Natural killer cell (primary cell): ENCODE measurements around the gene PPP1R14C. TPM values are rescaled to one million over a fixed set of nuclear protein-coding genes. Genes with fewer than 3 reads are reported as not detected.
A peak's percentile ranks its signal among the peaks of the same experiment; 100 is the strongest.

Experiments used
- ATAC-seq, 3 donors: fragments of 150-1000 bp in 2 of 3; fragments of 200-7000 bp in 1 of 3; cut with Tn5 transposase; 1 replicate in 1 of 3; 2 replicates in 2 of 3; pipeline ENCODE4 v1.10.0; 2021; ENCODE audit warnings: mild to moderate bottlenecking in 2 of 3, moderate library complexity in 2 of 3
- DNase-seq, 2 donors: peaks; one replicate each; pipeline versions ENCODE4 v3.0.0 to v3.0.0-alpha.2; 2013 to 2021; ENCODE audit warnings: mixed read lengths in 1 of 2
- H3K27ac ChIP-seq: one replicate; pipeline ENCODE4 v1.5.1; 2013; ENCODE audit warnings: mild to moderate bottlenecking, low read length
- H3K27me3 ChIP-seq: one replicate; pipeline ENCODE4 v1.6.1; 2013; ENCODE audit warnings: low read length; ENCODE audit not compliant: control insufficient read depth, insufficient read depth
- H3K36me3 ChIP-seq: one replicate; pipeline ENCODE4 v1.6.1; 2013; ENCODE audit warnings: low read length; ENCODE audit not compliant: control insufficient read depth, insufficient read depth
- H3K4me1 ChIP-seq: one replicate; pipeline ENCODE4 v1.6.1; 2013; ENCODE audit warnings: low read length; ENCODE audit not compliant: control insufficient read depth, insufficient read depth
- H3K4me3 ChIP-seq: one replicate; pipeline ENCODE4 v1.5.1; 2013; ENCODE audit warnings: low read length
- H3K9me3 ChIP-seq: one replicate; pipeline ENCODE4 v1.6.1; 2013; ENCODE audit warnings: low read length; ENCODE audit not compliant: control insufficient read depth, insufficient read depth
- H3K27ac Mint-ChIP-seq, 2 donors: one replicate each; pipeline ENCODE4 v1.8.0; 2022; ENCODE audit warnings: mild to moderate bottlenecking in 2 of 2, mixed read lengths in 2 of 2, moderate library complexity in 1 of 2
- H3K27me3 Mint-ChIP-seq, 2 donors: one replicate each; pipeline ENCODE4 v1.8.0; 2022; ENCODE audit warnings: low read depth in 2 of 2, mixed read lengths in 2 of 2
- H3K36me3 Mint-ChIP-seq: one replicate; pipeline ENCODE4 v1.8.0; 2022; ENCODE audit warnings: mixed read lengths
- H3K4me1 Mint-ChIP-seq, 2 donors: one replicate each; pipeline ENCODE4 v1.8.0; 2022; ENCODE audit warnings: mixed read lengths in 2 of 2
- H3K4me3 Mint-ChIP-seq: one replicate; pipeline ENCODE4 v1.8.0; 2022; ENCODE audit warnings: mild to moderate bottlenecking, moderate library complexity, mixed read lengths
- H3K9me3 Mint-ChIP-seq, 2 donors: one replicate each; pipeline ENCODE4 v1.8.0; 2022; ENCODE audit warnings: mixed read lengths in 2 of 2
- CTCF ChIP-seq: fragments of 200-600 bp; IDR thresholded peaks from one replicate; pipeline ENCODE4 v1.8.0; 2022; ENCODE audit warnings: antibody characterized with exemption
- WGBS: methylation state at CpG from one replicate; pipeline ENCODE4 v1.1.7; 2013; ENCODE audit warnings: missing lambda C conversion rate; ENCODE audit not compliant: insufficient coverage; 5-methylcytosine and 5-hydroxymethylcytosine counted together
- intact Hi-C: fragments of 100-400 bp; cut with micrococcal nuclease; formaldehyde crosslinking; loops from one replicate; pipeline ENCODE4 v1.14.2; 2022
- total RNA-seq, 4 donors: library from RNA; stranded (reverse); fragments of 120-200 nt in 1 of 4; gene quantifications; one replicate each; pipeline versions ENCODE4 v1.2.3 to v1.2.4, GENCODE V29; 2013 to 2022

Gene PPP1R14C
- total RNA-seq, 3 donors from 2014 or later (not counting 1 experiment from before 2014, with no cell fraction given): not detected

DNA sequence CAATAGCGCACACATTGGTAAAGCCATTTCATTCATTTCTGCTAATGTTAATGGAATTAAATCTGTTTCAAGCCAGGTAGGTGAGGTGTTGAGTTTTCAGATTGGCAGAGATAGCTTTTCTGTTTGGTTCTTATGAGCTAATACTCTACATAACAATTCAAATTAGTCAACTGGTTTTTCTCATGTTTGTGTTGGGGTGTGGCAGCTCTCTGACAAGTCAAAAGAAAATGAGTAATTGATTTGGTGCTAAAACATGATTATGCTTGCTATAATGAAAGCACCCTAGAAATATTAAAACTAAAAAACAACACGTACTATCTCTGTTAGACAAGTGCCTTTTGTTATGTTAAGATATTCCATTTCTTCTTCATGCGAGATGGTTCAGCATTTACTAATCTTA is 13.6 kb downstream of the PPP1R14C start:
- H3K27ac Mint-ChIP-seq: peak overlapping the region; percentile 50 to 73
- H3K4me3 Mint-ChIP-seq: peak overlapping the region; percentile 29

GRCh38 chr6:150157081-150157480 is 14.2 kb downstream of the PPP1R14C start:
- Mint-ChIP-seq H3K27ac (peak overlapping the region; percentile 50 to 73), H3K4me3 (peak overlapping the region; percentile 63)
- TF ChIP-seq CTCF: no peak

More for the DNA sequence above, 13.6 kb downstream of the PPP1R14C start:
- intact Hi-C loops: no loop called here
- Mint-ChIP-seq H3K9me3 (no peaks in the 10 kb centered on the region), H3K36me3 (no peaks in the 10 kb centered on the region), H3K4me1 (peaks cover 18 to 24% of the 10 kb centered on the region in 2 donors), H3K27me3 (peaks cover 9 to 25% of the 10 kb centered on the region in 2 donors)
- Histone ChIP-seq H3K27me3 (no peaks in the 10 kb centered on the region), H3K27ac (no peak overlapping the region), H3K36me3 (no peaks in the 10 kb centered on the region), H3K4me1 (peaks cover 10% of the 10 kb centered on the region), H3K4me3 (no peak overlapping the region), H3K9me3 (no peaks in the 10 kb centered on the region)
- WGBS: no CpG with 5 or more reads among the region's 3 CpGs
- no peak for ATAC-seq
- TF ChIP-seq CTCF: no peak
- DNase-seq: no peak

DNA sequence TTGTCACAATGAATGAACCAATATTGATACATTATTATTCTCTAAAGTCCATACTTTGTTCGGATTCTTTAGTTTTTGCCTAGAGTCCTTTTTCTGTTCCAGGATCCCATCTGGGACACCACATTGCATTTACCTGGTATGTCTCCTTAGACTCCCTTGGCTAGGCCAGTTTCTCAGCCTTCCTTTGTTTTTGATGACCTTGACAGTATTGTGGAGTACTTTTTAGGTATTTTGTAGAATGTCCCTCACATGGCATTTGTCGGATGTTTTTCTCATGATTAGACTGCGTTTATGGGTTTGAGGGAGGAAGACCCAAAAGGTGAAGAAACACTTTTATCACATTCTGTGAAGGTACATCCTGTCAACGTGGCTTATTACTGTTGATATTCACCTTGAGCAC is 16.9 kb downstream of the PPP1R14C start:
- no peak for TF ChIP-seq CTCF
- Histone ChIP-seq H3K4me3 (no peak overlapping the region), H3K27me3 (no peaks in the 10 kb centered on the region), H3K9me3 (no peaks in the 10 kb centered on the region), H3K27ac (no peak overlapping the region), H3K36me3 (no peaks in the 10 kb centered on the region), H3K4me1 (peaks cover 10% of the 10 kb centered on the region)
- H3K4me1 Mint-ChIP-seq: peaks cover 18 to 19% of the 10 kb centered on the region in 2 donors
- no peak overlapping the region for H3K4me3 Mint-ChIP-seq
- ATAC-seq (no peak), DNase-seq (no peak)
- intact Hi-C loops: no loop called here
- WGBS: 79% methylated on average over 4 of the region's 4 CpGs
- H3K36me3 Mint-ChIP-seq: no peaks in the 10 kb centered on the region
- H3K27me3 Mint-ChIP-seq: peaks cover 5 to 10% of the 10 kb centered on the region in 2 donors
- no peaks in the 10 kb centered on the region for H3K9me3 Mint-ChIP-seq
- H3K27ac Mint-ChIP-seq: no peak overlapping the region

More at GRCh38 chr6:150157081-150157480, 14.2 kb downstream of the PPP1R14C start:
- peaks cover 10% of the 10 kb centered on the region for H3K4me1 ChIP-seq
- H3K27me3 ChIP-seq: no peaks in the 10 kb centered on the region
- Mint-ChIP-seq H3K9me3 (no peaks in the 10 kb centered on the region), H3K27me3 (peaks cover 7 to 23% of the 10 kb centered on the region in 2 donors), H3K36me3 (no peaks in the 10 kb centered on the region), H3K4me1 (peaks cover 18 to 24% of the 10 kb centered on the region in 2 donors)
- H3K9me3 ChIP-seq: no peaks in the 10 kb centered on the region
- 0% methylated on average over 1 of the region's 1 CpG for WGBS
- H3K27ac ChIP-seq: no peak overlapping the region
- H3K4me3 ChIP-seq: no peak overlapping the region
- H3K36me3 ChIP-seq: no peaks in the 10 kb centered on the region
- DNase-seq (peak in 1 of 2 donors; percentile 39), ATAC-seq (peak; percentile 42 to 88 (median 62))
- intact Hi-C loops: no loop called here

GRCh38 chr6:150163970-150164369 is 21.1 kb downstream of the PPP1R14C start:
- Histone ChIP-seq H3K4me3 (no peak overlapping the region), H3K36me3 (no peaks in the 10 kb centered on the region), H3K4me1 (no peaks in the 10 kb centered on the region), H3K27ac (no peak overlapping the region), H3K9me3 (no peaks in the 10 kb centered on the region), H3K27me3 (no peaks in the 10 kb centered on the region)
- Mint-ChIP-seq H3K4me1 (no peaks in the 10 kb centered on the region), H3K36me3 (no peaks in the 10 kb centered on the region), H3K4me3 (no peak overlapping the region), H3K27ac (no peak overlapping the region), H3K27me3 (peaks cover 5 to 10% of the 10 kb centered on the region in 2 donors), H3K9me3 (no peaks in the 10 kb centered on the region)
- DNase-seq: no peak
- no peak for ATAC-seq
- TF ChIP-seq CTCF: no peak
- WGBS: 100% methylated on average over 3 of the region's 3 CpGs
- intact Hi-C loops: no loop called here
